ENCODE measurements around the gene SMYD3. TPM values are rescaled to one million over a fixed set of nuclear protein-coding genes. Genes with fewer than 3 reads are reported as not detected.

The SMYD3 gene
- total RNA-seq, 4 donors from 2014 or later, result 10.5 to 36.4 (median 22.5) TPM

DNA sequence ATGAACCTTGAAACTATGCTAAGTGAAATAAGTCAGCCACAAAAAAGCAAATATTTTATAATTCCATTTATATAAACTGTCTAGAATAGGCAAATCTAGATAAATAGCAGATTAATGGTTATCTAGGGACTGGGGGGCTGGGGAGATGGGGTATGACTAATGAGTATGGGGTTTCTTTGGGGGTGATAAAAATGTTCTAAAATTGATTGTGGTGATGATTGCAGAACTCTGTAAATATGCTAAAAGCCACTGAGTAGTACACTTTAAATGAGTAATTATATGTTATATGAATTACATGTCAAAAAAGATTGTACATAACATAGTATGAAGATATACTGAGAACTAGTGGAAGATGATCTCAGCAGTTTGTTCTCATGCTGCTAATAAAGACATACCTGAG, 677.3 kb downstream of the SMYD3 start:
- TF ChIP-seq POLR2A (IDR thresholded peaks at IDR 0.05), result no peak
- TF ChIP-seq, protein P1, sequence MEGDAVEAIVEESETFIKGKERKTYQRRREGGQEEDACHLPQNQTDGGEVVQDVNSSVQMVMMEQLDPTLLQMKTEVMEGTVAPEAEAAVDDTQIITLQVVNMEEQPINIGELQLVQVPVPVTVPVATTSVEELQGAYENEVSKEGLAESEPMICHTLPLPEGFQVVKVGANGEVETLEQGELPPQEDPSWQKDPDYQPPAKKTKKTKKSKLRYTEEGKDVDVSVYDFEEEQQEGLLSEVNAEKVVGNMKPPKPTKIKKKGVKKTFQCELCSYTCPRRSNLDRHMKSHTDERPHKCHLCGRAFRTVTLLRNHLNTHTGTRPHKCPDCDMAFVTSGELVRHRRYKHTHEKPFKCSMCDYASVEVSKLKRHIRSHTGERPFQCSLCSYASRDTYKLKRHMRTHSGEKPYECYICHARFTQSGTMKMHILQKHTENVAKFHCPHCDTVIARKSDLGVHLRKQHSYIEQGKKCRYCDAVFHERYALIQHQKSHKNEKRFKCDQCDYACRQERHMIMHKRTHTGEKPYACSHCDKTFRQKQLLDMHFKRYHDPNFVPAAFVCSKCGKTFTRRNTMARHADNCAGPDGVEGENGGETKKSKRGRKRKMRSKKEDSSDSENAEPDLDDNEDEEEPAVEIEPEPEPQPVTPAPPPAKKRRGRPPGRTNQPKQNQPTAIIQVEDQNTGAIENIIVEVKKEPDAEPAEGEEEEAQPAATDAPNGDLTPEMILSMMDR (IDR thresholded peaks at IDR 0.05), result no peak
- Histone ChIP-seq H3K9me3 (no peaks in the 10 kb centered on the region), H3K4me3 (no peak overlapping the region), H3K4me1 (no peaks in the 10 kb centered on the region), H3K27ac (no peak overlapping the region), H3K27me3 (no peaks in the 10 kb centered on the region), H3K36me3 (no peaks in the 10 kb centered on the region)
- DNase-seq, result no peak
- intact Hi-C loops (cut with DNase I; ENCODE audit: low total_unique reads), result no loop called here

- intact Hi-C loops (cut with DNase I; ENCODE audit: low total_unique reads), result no loop called here
- H3K9me3 ChIP-seq, result no peaks in the 10 kb centered on the region
- H3K4me3 ChIP-seq, result no peak overlapping the region
- no peaks in the 10 kb centered on the region for H3K4me1 ChIP-seq
- no peaks in the 10 kb centered on the region for H3K36me3 ChIP-seq
- DNase-seq, result no peak
- H3K27ac ChIP-seq, result no peak overlapping the region
- no peaks in the 10 kb centered on the region for H3K27me3 ChIP-seq
- TF ChIP-seq, protein P1 (IDR thresholded peaks at IDR 0.05), result no peak
- TF ChIP-seq POLR2A (IDR thresholded peaks at IDR 0.05), result no peak
Observed at GRCh38 chr1:245829194-245829593, 677.9 kb downstream of the SMYD3 start.

DNA sequence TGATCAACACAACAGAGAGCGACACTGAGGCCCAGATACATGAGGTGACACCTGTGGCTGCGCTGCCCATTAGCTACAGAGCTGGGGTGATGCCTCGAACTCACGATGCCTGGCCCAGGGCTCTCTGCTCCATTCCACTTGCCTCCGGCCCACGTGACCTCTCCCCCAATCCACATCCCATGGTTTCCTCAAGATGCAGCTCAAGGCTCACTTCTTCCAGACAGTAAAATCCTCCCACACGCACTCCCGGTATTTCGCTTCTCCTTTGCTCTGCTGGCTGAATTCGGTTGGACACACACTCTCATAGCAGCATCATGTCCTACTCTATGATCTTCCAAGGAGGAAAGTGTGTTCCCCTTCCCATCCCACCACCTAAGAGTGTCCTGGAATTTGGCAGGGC, 679.8 kb downstream of the SMYD3 start:
- intact Hi-C loops (cut with DNase I; ENCODE audit: low total_unique reads), result no loop called here

GRCh38 chr1:245825128-245825901, 681.8 kb downstream of the SMYD3 start:
- TF ChIP-seq POLR2A (IDR thresholded peaks at IDR 0.05), result no peak
- TF ChIP-seq, protein P1 (IDR thresholded peaks at IDR 0.05), result no peak
- H3K4me1 ChIP-seq, result no peaks in the 10 kb centered on the region

More for the DNA sequence above, 679.8 kb downstream of the SMYD3 start:
- Histone ChIP-seq H3K36me3 (no peaks in the 10 kb centered on the region), H3K4me3 (no peak overlapping the region), H3K4me1 (no peaks in the 10 kb centered on the region), H3K9me3 (no peaks in the 10 kb centered on the region), H3K27ac (no peak overlapping the region), H3K27me3 (no peaks in the 10 kb centered on the region)
- no peak for DNase-seq
- TF ChIP-seq POLR2A (IDR thresholded peaks at IDR 0.05), result no peak
- TF ChIP-seq, protein P1 (IDR thresholded peaks at IDR 0.05), result no peak

DNA sequence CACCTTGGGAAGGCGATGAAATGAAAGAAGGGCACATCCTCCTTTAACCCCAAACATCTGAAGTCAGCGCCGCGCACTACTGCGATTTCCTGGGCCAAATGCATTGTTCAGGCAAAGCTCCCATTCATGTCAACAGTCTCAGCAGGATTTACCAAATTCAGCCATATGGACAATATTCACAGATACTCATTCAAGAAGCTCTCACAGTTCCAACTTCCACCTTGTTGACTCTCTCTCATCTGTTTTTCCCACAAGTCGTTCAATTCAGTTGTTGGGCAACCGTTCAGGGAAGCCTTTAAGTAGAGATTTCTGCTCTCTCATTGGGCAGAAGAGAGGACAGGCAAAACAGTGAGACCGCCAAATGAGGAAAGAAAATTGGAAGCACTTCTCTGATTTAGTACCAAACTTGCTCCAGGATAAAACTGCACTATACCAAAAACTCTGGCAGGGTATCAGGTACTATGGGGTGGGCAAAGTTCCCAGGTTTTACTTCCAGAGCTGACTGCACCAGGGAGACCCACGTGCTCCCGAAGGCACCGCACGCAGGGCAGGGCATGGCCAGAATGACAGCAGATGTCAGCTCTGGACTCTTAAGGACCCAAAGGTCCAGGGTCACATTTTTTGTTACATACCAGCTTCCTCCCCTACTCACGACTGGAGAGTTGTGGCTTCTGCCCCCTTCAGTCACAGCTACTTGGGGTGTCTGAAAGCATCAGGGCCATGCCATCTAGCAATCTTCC, 683.5 kb downstream of the SMYD3 start:
- no peaks in the 10 kb centered on the region for H3K36me3 ChIP-seq
- H3K27me3 ChIP-seq, result no peaks in the 10 kb centered on the region
- intact Hi-C loops (cut with DNase I; ENCODE audit: low total_unique reads), result no loop called here
- no peak overlapping the region for H3K27ac ChIP-seq
- H3K4me3 ChIP-seq, result no peak overlapping the region
- no peak for DNase-seq
- no peaks in the 10 kb centered on the region for H3K4me1 ChIP-seq
- H3K9me3 ChIP-seq, result no peaks in the 10 kb centered on the region
- no peak for TF ChIP-seq POLR2A (IDR thresholded peaks at IDR 0.05)
- TF ChIP-seq, protein P1 (IDR thresholded peaks at IDR 0.05), result no peak

More at GRCh38 chr1:245825128-245825901, 681.8 kb downstream of the SMYD3 start:
- Histone ChIP-seq H3K36me3 (no peaks in the 10 kb centered on the region), H3K9me3 (no peaks in the 10 kb centered on the region), H3K27ac (no peak overlapping the region), H3K4me3 (no peak overlapping the region), H3K27me3 (no peaks in the 10 kb centered on the region)
- intact Hi-C loops (cut with DNase I; ENCODE audit: low total_unique reads), result no loop called here
- no peak for DNase-seq
